HEK293 (cell line): ENCODE results near the gene HAAO.

ENCODE experiments used
- OVOL3 ChIP-seq: fragments of 450-650 bp; formaldehyde crosslinking; IDR thresholded peaks from 2 replicates; pipeline ENCODE4 v1.5.1; 2016; ENCODE audit warnings: missing biosample characterization, missing genetic modification characterization
- PBX3 ChIP-seq: sonication (generic); formaldehyde crosslinking; IDR thresholded peaks from 2 replicates; pipeline ENCODE4 v1.8.1; 2022; ENCODE audit warnings: mild to moderate bottlenecking, moderate library complexity, missing genetic modification reagents
- ZNF112 ChIP-seq: fragments of 450-650 bp; formaldehyde crosslinking; IDR thresholded peaks from 2 replicates; pipeline ENCODE4 v1.5.0; 2017; ENCODE audit warnings: missing biosample characterization, missing genetic modification characterization
- ZNF423 ChIP-seq: fragments of 450-650 bp; formaldehyde crosslinking; IDR thresholded peaks from 2 replicates; pipeline ENCODE4 v1.5.1; 2016; ENCODE audit warnings: missing biosample characterization, missing genetic modification characterization
- ZNF501 ChIP-seq: fragments of 450-650 bp; formaldehyde crosslinking; IDR thresholded peaks from 2 replicates; pipeline ENCODE4 v1.5.1; 2016; ENCODE audit warnings: missing biosample characterization, missing genetic modification characterization
- TF ChIP-seq, protein P1 (sequence below): fragments of 450-650 bp; formaldehyde crosslinking; IDR thresholded peaks from 2 replicates; pipeline ENCODE4 v1.5.1; 2016; ENCODE audit warnings: missing biosample characterization, missing genetic modification characterization

DNA sequence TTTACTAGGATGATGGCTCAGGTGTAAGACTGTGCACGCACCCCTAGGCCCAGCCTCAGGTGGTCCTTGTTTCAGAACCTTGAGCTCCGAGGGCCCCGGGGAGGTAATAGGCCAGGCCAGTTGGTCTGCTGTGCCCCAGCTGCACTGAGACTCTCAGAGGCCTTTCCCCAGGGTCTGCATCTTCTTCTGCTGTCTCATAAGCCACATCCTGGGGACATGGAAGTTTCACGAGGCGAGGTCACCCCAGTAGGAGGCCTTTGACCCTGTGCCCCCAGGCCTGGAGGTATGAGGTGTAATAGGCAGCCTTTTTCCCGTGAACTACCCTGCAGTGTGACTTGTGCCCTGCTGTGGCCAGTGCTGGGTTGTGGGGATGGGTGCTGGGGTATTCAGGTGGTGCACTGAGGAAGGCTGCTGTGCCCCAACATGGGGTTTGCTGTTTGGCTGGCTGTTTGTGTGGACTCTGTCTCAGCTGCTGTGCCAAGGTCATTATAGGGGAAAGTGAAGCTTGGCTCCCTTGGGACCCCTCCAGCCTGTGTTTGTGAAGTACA, 35.3 kb downstream of the HAAO start:
- TF ChIP-seq PBX3, result no peak
- no peak for TF ChIP-seq ZNF112 (tag by site-specific recombination)
- no peak for TF ChIP-seq ZNF423
- TF ChIP-seq OVOL3 (tag by site-specific recombination), result no peak
- TF ChIP-seq, protein P1, sequence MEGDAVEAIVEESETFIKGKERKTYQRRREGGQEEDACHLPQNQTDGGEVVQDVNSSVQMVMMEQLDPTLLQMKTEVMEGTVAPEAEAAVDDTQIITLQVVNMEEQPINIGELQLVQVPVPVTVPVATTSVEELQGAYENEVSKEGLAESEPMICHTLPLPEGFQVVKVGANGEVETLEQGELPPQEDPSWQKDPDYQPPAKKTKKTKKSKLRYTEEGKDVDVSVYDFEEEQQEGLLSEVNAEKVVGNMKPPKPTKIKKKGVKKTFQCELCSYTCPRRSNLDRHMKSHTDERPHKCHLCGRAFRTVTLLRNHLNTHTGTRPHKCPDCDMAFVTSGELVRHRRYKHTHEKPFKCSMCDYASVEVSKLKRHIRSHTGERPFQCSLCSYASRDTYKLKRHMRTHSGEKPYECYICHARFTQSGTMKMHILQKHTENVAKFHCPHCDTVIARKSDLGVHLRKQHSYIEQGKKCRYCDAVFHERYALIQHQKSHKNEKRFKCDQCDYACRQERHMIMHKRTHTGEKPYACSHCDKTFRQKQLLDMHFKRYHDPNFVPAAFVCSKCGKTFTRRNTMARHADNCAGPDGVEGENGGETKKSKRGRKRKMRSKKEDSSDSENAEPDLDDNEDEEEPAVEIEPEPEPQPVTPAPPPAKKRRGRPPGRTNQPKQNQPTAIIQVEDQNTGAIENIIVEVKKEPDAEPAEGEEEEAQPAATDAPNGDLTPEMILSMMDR, result no peak
- no peak for TF ChIP-seq ZNF501
